Coronary artery (tissue), 2 donors: ENCODE measurements around the gene ADAMTS10.

Source experiments
- DNase-seq: peaks from one replicate; pipeline ENCODE4 v3.0.0-alpha.2; 2017; ENCODE audit warnings: low spot score
- H3K27ac ChIP-seq, 2 donors: fragments of 200-600 bp; sonication (generic); one replicate each; pipeline ENCODE4 v1.5.1; 2016 to 2019
- H3K4me3 ChIP-seq: fragments of 200-600 bp; sonication (generic); 2 replicates; pipeline ENCODE4 v1.5.1; 2016; ENCODE audit warnings: mild to moderate bottlenecking, moderate library complexity
- CTCF ChIP-seq: fragments of 200-600 bp; sonication (generic); IDR thresholded peaks from one replicate; pipeline ENCODE4 v1.5.1; 2019; ENCODE audit warnings: antibody characterized with exemption

Gene ADAMTS10

GRCh38 chr19:8610041-8610935, at the start of gene ADAMTS10:
Gene ADAMTS10 (minus strand): TSS chr19:8610715. CDS start chr19:8605710, 5,005 bp downstream.
- Histone ChIP-seq H3K4me3 (peak within 1 kb of the TSS; percentile 97), H3K27ac (peak within 1 kb of the TSS; percentile 69 to 95)
- TF ChIP-seq CTCF = no peak
- DNase-seq = no peak

- H3K4me3 ChIP-seq = no peak overlapping the region
- H3K27ac ChIP-seq = no peak overlapping the region
- no peak for DNase-seq
- TF ChIP-seq CTCF = no peak
Observed at GRCh38 chr19:8659905-8660304, 49.4 kb upstream of the ADAMTS10 start.

GRCh38 chr19:8657869-8658268, 47.4 kb upstream of the ADAMTS10 start:
- Histone ChIP-seq H3K4me3 (no peak overlapping the region), H3K27ac (no peak overlapping the region)
- no peak for TF ChIP-seq CTCF
- no peak for DNase-seq

GRCh38 chr19:8655340-8655709, 44.8 kb upstream of the ADAMTS10 start:
- TF ChIP-seq CTCF = no peak
- Histone ChIP-seq H3K27ac (no peak overlapping the region), H3K4me3 (no peak overlapping the region)
- no peak for DNase-seq

GRCh38 chr19:8654591-8655339, 44.2 kb upstream of the ADAMTS10 start:
- Histone ChIP-seq H3K4me3 (peak overlapping the region; percentile 57), H3K27ac (no peak overlapping the region)
- no peak for DNase-seq
- TF ChIP-seq CTCF = peak; percentile 100

- DNase-seq = no peak
- H3K27ac ChIP-seq = no peak overlapping the region
- H3K4me3 ChIP-seq = no peak overlapping the region
- TF ChIP-seq CTCF = no peak
Observed at GRCh38 chr19:8648240-8648639, 37.7 kb upstream of the ADAMTS10 start.
